H1 (cell line): ENCODE results near the gene ENKUR. TPM values are rescaled to one million over a fixed set of nuclear protein-coding genes. Genes with fewer than 3 reads are reported as not detected.

Experiments used
- CTCF ChIA-PET: fragments of 300-600 bp; sonication (Branson Sonifier 250); formaldehyde crosslinking; loops from one replicate; lab custom pipeline; 2021; ENCODE audit not compliant: partially characterized antibody; lab: Charles Lee
- POLR2A ChIA-PET: fragments of 300-600 bp; sonication (Branson Sonifier 250); formaldehyde crosslinking; loops from one replicate; lab custom pipeline; 2021; ENCODE audit warnings: inconsistent platforms; ENCODE audit not compliant: partially characterized antibody; lab: Charles Lee
- DNase-seq, 2 experiments: peaks; one replicate each; pipeline versions ENCODE4 v3.0.0 to v3.0.0-alpha.2; 2010 to 2022; ENCODE audit warnings: low spot score in 2 of 2, low read depth in 1 of 2, mixed read lengths in 1 of 2
- FAIRE-seq: peaks from 2 replicates; lab custom pipeline; 2011; peaks lifted over from hg19 to GRCh38; lab: Jason Lieb, UNC
- H2AFZ ChIP-seq: 2 replicates; pipeline ENCODE4 v1.8.1; 2012; ENCODE audit warnings: low read length, inconsistent platforms
- H2AK5ac ChIP-seq: 2 replicates; pipeline ENCODE4 v1.6.1; 2013; ENCODE audit warnings: low read depth, low read length
- H2BK120ac ChIP-seq: replicated peaks from 2 replicates; pipeline ENCODE3; 2013; ENCODE audit warnings: low read depth, low read length, inconsistent platforms
- H2BK12ac ChIP-seq: 2 replicates; pipeline ENCODE4 v1.6.1; 2013; ENCODE audit warnings: low read depth, low read length
- H2BK15ac ChIP-seq: 2 replicates; pipeline ENCODE4 v1.6.1; 2013; ENCODE audit warnings: low read length
- H2BK20ac ChIP-seq: 2 replicates; pipeline ENCODE4 v1.6.1; 2013; ENCODE audit warnings: low read length
- H2BK5ac ChIP-seq: 2 replicates; pipeline ENCODE4 v1.6.1; 2013; ENCODE audit warnings: low read depth, low read length
- H3K14ac ChIP-seq: 2 replicates; pipeline ENCODE4 v1.6.1; 2013; ENCODE audit warnings: inconsistent platforms; ENCODE audit not compliant: insufficient read length
- H3K18ac ChIP-seq: 2 replicates; pipeline ENCODE4 v1.6.1; 2013; ENCODE audit warnings: low read length; ENCODE audit errors: extremely low read depth
- H3K23ac ChIP-seq: 2 replicates; pipeline ENCODE4 v1.6.1; 2013; ENCODE audit warnings: inconsistent platforms; ENCODE audit not compliant: insufficient read length
- H3K23me2 ChIP-seq: 2 replicates; pipeline ENCODE4 v1.6.1; 2013; ENCODE audit warnings: low read depth, low read length
- H3K27ac ChIP-seq: 2 replicates; pipeline ENCODE4 v1.6.1; 2011; ENCODE audit warnings: low read depth, low read length, inconsistent platforms
- H3K27me3 ChIP-seq, 4 experiments: replicated peaks in 1 of 4; 1 replicate in 1 of 4; 2 replicates in 3 of 4; pipeline versions ENCODE4 v1.6.1 to v1.8.1; 2011 to 2013; ENCODE audit warnings: low read length in 3 of 4, mild to moderate bottlenecking in 3 of 4, inconsistent platforms in 2 of 4, mixed read lengths in 2 of 4, moderate library complexity in 1 of 4; ENCODE audit not compliant: control insufficient read depth in 3 of 4, insufficient read depth in 3 of 4; ENCODE audit errors: extremely low read depth in 1 of 4
- H3K36me3 ChIP-seq, 4 experiments: 2 replicates each; pipeline versions ENCODE4 v1.6.1 to v1.8.1; 2011 to 2013; ENCODE audit warnings: mild to moderate bottlenecking in 4 of 4, low read length in 3 of 4, moderate library complexity in 2 of 4, control low read depth in 1 of 4, inconsistent platforms in 1 of 4; ENCODE audit not compliant: insufficient read depth in 4 of 4, control insufficient read depth in 2 of 4
- H3K4ac ChIP-seq: replicated peaks from 2 replicates; pipeline ENCODE3; 2013; ENCODE audit warnings: low read length, low read depth, mixed read lengths, inconsistent platforms; ENCODE audit not compliant: insufficient read length
- H3K4me1 ChIP-seq, 4 experiments: replicated peaks in 1 of 4; 1 replicate in 1 of 4; 2 replicates in 3 of 4; pipeline versions ENCODE4 v1.6.1 to v1.8.1; 2011 to 2013; ENCODE audit warnings: low read length in 3 of 4, inconsistent platforms in 2 of 4, mixed read lengths in 1 of 4; ENCODE audit not compliant: insufficient read depth in 4 of 4, control insufficient read depth in 3 of 4
- H3K4me2 ChIP-seq, 2 experiments: 2 replicates each; pipeline versions ENCODE4 v1.6.1 to v1.8.1; 2011 to 2013; ENCODE audit warnings: low read depth in 2 of 2, low read length in 2 of 2, control low read depth in 1 of 2, inconsistent platforms in 1 of 2, mild to moderate bottlenecking in 1 of 2; ENCODE audit not compliant: insufficient read depth in 1 of 2
- H3K4me3 ChIP-seq, 4 experiments: fragments of 200-600, 300-600 bp in 1 of 4; sonication (generic), shearing (Covaris generic), sonication (Bioruptor Twin) in 1 of 4; 2 replicates each; pipeline versions ENCODE4 v1.5.1 to v1.8.1; 2011 to 2016; ENCODE audit warnings: low read length in 4 of 4, low read depth in 3 of 4, control low read depth in 2 of 4, inconsistent platforms in 2 of 4, mild to moderate bottlenecking in 2 of 4, mixed read lengths in 1 of 4, moderate library complexity in 1 of 4; ENCODE audit not compliant: insufficient read depth in 2 of 4; ENCODE audit errors: extremely low read depth in 1 of 4
- H3K56ac ChIP-seq: replicated peaks from 2 replicates; pipeline ENCODE3; 2013; ENCODE audit warnings: low read depth, mild to moderate bottlenecking, mixed read lengths, low read length, inconsistent platforms; ENCODE audit not compliant: insufficient read length
- H3K79me1 ChIP-seq: 2 replicates; pipeline ENCODE4 v1.6.1; 2013; ENCODE audit warnings: low read depth, low read length, control low read depth
- H3K79me2 ChIP-seq, 2 experiments: 2 replicates each; pipeline versions ENCODE4 v1.6.1 to v1.8.1; 2012 to 2013; ENCODE audit warnings: low read length in 2 of 2, mild to moderate bottlenecking in 2 of 2, inconsistent platforms in 1 of 2; ENCODE audit not compliant: insufficient read depth in 2 of 2, control insufficient read depth in 1 of 2
- H3K9ac ChIP-seq, 4 experiments: replicated peaks in 1 of 4; 1 replicate in 1 of 4; 2 replicates in 3 of 4; pipeline versions ENCODE4 v1.6.1 to v1.8.1; 2011 to 2013; ENCODE audit warnings: low read depth in 3 of 4, low read length in 3 of 4, control low read depth in 2 of 4, mild to moderate bottlenecking in 2 of 4, moderate library complexity in 2 of 4, inconsistent platforms in 1 of 4; ENCODE audit errors: extremely low read depth in 1 of 4
- H3K9me3 ChIP-seq, 2 experiments: 2 replicates each; pipeline versions ENCODE4 v1.6.1 to v1.8.1; 2012 to 2013; ENCODE audit warnings: mild to moderate bottlenecking in 2 of 2, moderate library complexity in 2 of 2, control low read depth in 1 of 2, inconsistent platforms in 1 of 2, low read depth in 1 of 2, low read length in 1 of 2, mixed read lengths in 1 of 2; ENCODE audit not compliant: insufficient read depth in 2 of 2
- H4K20me1 ChIP-seq, 2 experiments: replicated peaks in 1 of 2; 2 replicates each; pipeline versions ENCODE3 to v1.8.1; 2011 to 2013; ENCODE audit warnings: inconsistent platforms in 2 of 2, low read length in 2 of 2, mild to moderate bottlenecking in 1 of 2; ENCODE audit not compliant: insufficient read depth in 2 of 2, control insufficient read depth in 1 of 2
- H4K5ac ChIP-seq: 2 replicates; pipeline ENCODE4 v1.6.1; 2013; ENCODE audit warnings: low read length, low read depth, mixed read lengths, inconsistent platforms; ENCODE audit not compliant: insufficient read length
- H4K8ac ChIP-seq: 2 replicates; pipeline ENCODE4 v1.8.0; 2013; ENCODE audit warnings: mild to moderate bottlenecking, moderate library complexity, low read length, inconsistent platforms; ENCODE audit not compliant: insufficient read depth; ENCODE audit errors: extremely low read depth
- H4K91ac ChIP-seq: replicated peaks from 2 replicates; pipeline ENCODE3; 2013; ENCODE audit warnings: low read length, mixed read lengths, inconsistent platforms; ENCODE audit not compliant: insufficient read length
- HDAC6 ChIP-seq: IDR thresholded peaks from one replicate; pipeline ENCODE4 v1.7.1; 2012; ENCODE audit warnings: low read depth, mild to moderate bottlenecking, inconsistent platforms, low read length, moderate library complexity
- WGBS, 2 experiments: shearing (Covaris generic) in 1 of 2; methylation state at CpG; one replicate each; pipeline versions ENCODE4 v1.1.6 to v1.1.7; 2013 to 2015; ENCODE audit warnings: low lambda C conversion rate in 2 of 2, mixed read lengths in 2 of 2, inconsistent platforms in 1 of 2, low coverage in 1 of 2, missing lambda C conversion rate in 1 of 2; ENCODE audit not compliant: insufficient replicate concordance in 2 of 2, insufficient coverage in 1 of 2, insufficient read length in 1 of 2; ENCODE audit errors: extremely low coverage in 1 of 2, missing lambda C conversion rate in 1 of 2; 5-methylcytosine and 5-hydroxymethylcytosine counted together
- polyA plus RNA-seq, 7 experiments: library from polyadenylated mRNA; depleted of rRNA in 3 of 7; stranded (reverse) in 5 of 7; unstranded in 2 of 7; fragments of >200 nt in 5 of 7; fragments of 200-250 nt in 2 of 7; gene quantifications; 1 replicate in 5 of 7; 2 replicates in 1 of 7; 4 replicates in 1 of 7; pipeline versions ENCODE4 v1.2.1 to v1.2.3, GENCODE V29; 2011 to 2013; ENCODE audit warnings: missing spikeins in 2 of 7, mixed read lengths in 2 of 7
- total RNA-seq: library from RNA; stranded (reverse); fragmentation: NEBNext Ultra II Directional; extraction: Animal tissue kit (Norgen Biotek cat#: 25700); gene quantifications from 2 replicates; pipeline ENCODE4 v1.2.1, GENCODE V29; 2021

Gene ENKUR
- total and polyA plus RNA-seq, 2 of the 8 experiments (the other 6 are each of a cell fraction or from before 2014, with no cell fraction given), result not detected

- Histone ChIP-seq H3K9me3 (no peaks in the 10 kb centered on the region), H2BK15ac (no peak overlapping the region), H3K27me3 (no peaks in the 10 kb centered on the region), H2BK120ac (no peak overlapping the region), H2BK12ac (no peak overlapping the region), H2BK20ac (no peak overlapping the region), H3K9ac (no peak overlapping the region), H4K20me1 (no peaks in the 10 kb centered on the region), H4K91ac (no peak overlapping the region), H4K8ac (no peak overlapping the region), H3K79me1 (no peaks in the 10 kb centered on the region; the same call in 1 of the 2 replicates), H3K4me1 (peaks cover 5 to 10% (median 8%) of the 10 kb centered on the region in 4 experiments; a peak in 5 of 7 replicates), H3K23me2 (no peaks in the 10 kb centered on the region; the same call in 1 of the 2 replicates), H3K4ac (no peak overlapping the region), H3K4me2 (no peak overlapping the region), H3K23ac (no peak overlapping the region), H3K18ac (no peak overlapping the region), H2AFZ (no peak overlapping the region), H3K27ac (no peak overlapping the region), H3K79me2 (no peaks in the 10 kb centered on the region), H3K4me3 (no peak overlapping the region), H4K5ac (no peak overlapping the region), H3K56ac (no peak overlapping the region), H2AK5ac (no peak overlapping the region), H2BK5ac (no peak overlapping the region), H3K14ac (no peak overlapping the region), H3K36me3 (no peaks in the 10 kb centered on the region)
- 86% methylated on average over 4 of the region's 4 CpGs; no CpG with 5 or more reads in 1 of the 2 experiments for WGBS, 2 experiments
- DNase-seq, result no peak
- no peak for TF ChIP-seq HDAC6
- CTCF ChIA-PET, result interaction anchor here (0.8 kb wide), 1 partner anchor 13 kb away, joined by 3 read pairs; no protein-coding TSS in a partner anchor
- POLR2A ChIA-PET, result no interaction called here
- no peak for FAIRE-seq
These were observed 57.8 kb downstream of the ENKUR start for GRCh38 chr10:24958091-24958720.
